Tibial artery (tissue), 4 donors: ENCODE results near the gene MLEC.

ENCODE experiments used
- DNase-seq, 2 donors: peaks; one replicate each; pipeline ENCODE4 v3.0.0-alpha.2; 2019
- H3K27ac ChIP-seq, 2 donors: fragments of 200-600 bp; sonication (generic) in 1 of 2; 1 replicate in 1 of 2; 2 replicates in 1 of 2; pipeline ENCODE4 v1.5.1; 2018 to 2019; ENCODE audit warnings: mild to moderate bottlenecking in 1 of 2
- H3K27me3 ChIP-seq, 2 donors: fragments of 200-600 bp; sonication (generic) in 1 of 2; one replicate each; pipeline versions ENCODE4 v1.5.1 to v1.6.0; 2016 to 2019
- H3K36me3 ChIP-seq, 3 donors: fragments of 200-600 bp; sonication (generic) in 2 of 3; one replicate each; pipeline ENCODE4 v1.5.1; 2016 to 2019; ENCODE audit warnings: mild to moderate bottlenecking in 2 of 3
- H3K4me1 ChIP-seq, 4 donors: fragments of 200-600 bp; sonication (generic) in 2 of 4; 1 replicate in 3 of 4; 2 replicates in 1 of 4; pipeline ENCODE4 v1.5.1; 2016 to 2019
- H3K4me3 ChIP-seq, 2 donors: fragments of 200-600 bp; sonication (generic) in 1 of 2; 1 replicate in 1 of 2; 2 replicates in 1 of 2; pipeline ENCODE4 v1.5.1; 2018 to 2019; ENCODE audit warnings: mild to moderate bottlenecking in 2 of 2
- H3K9me3 ChIP-seq, 3 donors: fragments of 200-600 bp; sonication (generic) in 1 of 3; one replicate each; pipeline ENCODE4 v1.5.1; 2016 to 2019
- CTCF ChIP-seq, 2 experiments: fragments of 200-600 bp in 1 of 2; fragments of 450-650 bp in 1 of 2; IDR thresholded peaks; one replicate each; pipeline ENCODE4 v1.5.1; 2017 to 2019; ENCODE audit warnings: antibody characterized with exemption in 2 of 2, mild to moderate bottlenecking in 1 of 2, moderate library complexity in 1 of 2
- intact Hi-C: fragments of 100-400 bp; cut with DNase I; formaldehyde crosslinking; loops from one replicate; pipeline ENCODE4 v1.15.0; 2023; ENCODE audit warnings: low total_unique reads

Gene MLEC

GRCh38 chr12:120670667-120671066 lies 16.3 kb upstream of the MLEC start:
- H3K27me3 ChIP-seq = no peaks in the 10 kb centered on the region
- no peaks in the 10 kb centered on the region for H3K36me3 ChIP-seq
- H3K27ac ChIP-seq = no peak overlapping the region
- intact Hi-C loops = no loop called here
- no peaks in the 10 kb centered on the region for H3K9me3 ChIP-seq
- no peak for TF ChIP-seq CTCF (IDR thresholded peaks at IDR 0.05)
- H3K4me3 ChIP-seq = no peak overlapping the region
- DNase-seq = no peak
- peaks cover 0 to 15% (median 9%) of the 10 kb centered on the region in 4 donors for H3K4me1 ChIP-seq

GRCh38 chr12:120674097-120674636 lies 12.8 kb upstream of the MLEC start:
- Histone ChIP-seq H3K9me3 (no peaks in the 10 kb centered on the region), H3K27ac (no peak overlapping the region), H3K4me1 (peaks cover 0 to 9% (median 4%) of the 10 kb centered on the region in 4 donors), H3K4me3 (no peak overlapping the region), H3K36me3 (no peaks in the 10 kb centered on the region), H3K27me3 (no peaks in the 10 kb centered on the region)
- TF ChIP-seq CTCF (IDR thresholded peaks at IDR 0.05) = no peak
- intact Hi-C loops = no loop called here
- DNase-seq = no peak

GRCh38 chr12:120677765-120678473 lies 9.0 kb upstream of the MLEC start:
- Histone ChIP-seq H3K4me1 (no peaks in the 10 kb centered on the region), H3K27ac (no peak overlapping the region)

GRCh38 chr12:120678572-120678971 lies 8.4 kb upstream of the MLEC start:
- H3K4me1 ChIP-seq = no peaks in the 10 kb centered on the region
- DNase-seq = no peak
- no peak overlapping the region for H3K27ac ChIP-seq
- no peak for TF ChIP-seq CTCF (IDR thresholded peaks at IDR 0.05)
- H3K9me3 ChIP-seq = no peaks in the 10 kb centered on the region
- no peaks in the 10 kb centered on the region for H3K27me3 ChIP-seq
- intact Hi-C loops = no loop called here
- H3K4me3 ChIP-seq = no peak overlapping the region
- no peaks in the 10 kb centered on the region for H3K36me3 ChIP-seq

More at GRCh38 chr12:120677765-120678473, 9.0 kb upstream of the MLEC start:
- no peak overlapping the region for H3K4me3 ChIP-seq
- no peaks in the 10 kb centered on the region for H3K27me3 ChIP-seq
- TF ChIP-seq CTCF (IDR thresholded peaks at IDR 0.05) = no peak
- no peaks in the 10 kb centered on the region for H3K9me3 ChIP-seq
- DNase-seq = no peak
- intact Hi-C loops = no loop called here
- no peaks in the 10 kb centered on the region for H3K36me3 ChIP-seq

- Histone ChIP-seq H3K4me3 (no peak overlapping the region), H3K36me3 (no peaks in the 10 kb centered on the region), H3K27me3 (no peaks in the 10 kb centered on the region), H3K9me3 (no peaks in the 10 kb centered on the region), H3K4me1 (no peaks in the 10 kb centered on the region), H3K27ac (no peak overlapping the region)
- intact Hi-C loops = no loop called here
- TF ChIP-seq CTCF (IDR thresholded peaks at IDR 0.05) = no peak
- no peak for DNase-seq
Measured at GRCh38 chr12:120680165-120680738, 6.7 kb upstream of the MLEC start.
